HL-60/S4 treated with phorbol 12-myristate 13-acetate at 8.2 ng/mL for 4 days and 3 days (cell line): ENCODE results near the gene ATF2.

ENCODE experiments used
- in situ Hi-C: fragments of 300-500 bp; cut with MboI; formaldehyde crosslinking; loops from 2 replicates; pipeline ENCODE4 v1.15.0; 2022; ENCODE audit warnings: low sequenced_read_pairs

Gene ATF2

GRCh38 chr2:175167792-175168563 lies at the start of gene ATF2:
TSS of gene ATF2 (minus strand) at chr2:175168203. CDS start at chr2:175136443, 31,760 bp downstream.
- in situ Hi-C loops, result no loop called here

- in situ Hi-C loops, result no loop called here
Measured at GRCh38 chr2:175207741-175208438, 39.9 kb upstream of the ATF2 start.

GRCh38 chr2:175206866-175207265 lies 38.9 kb upstream of the ATF2 start:
- in situ Hi-C loops, result no loop called here

- in situ Hi-C loops, result no loop called here
Measured at GRCh38 chr2:175205523-175205922, 37.5 kb upstream of the ATF2 start.

GRCh38 chr2:175203621-175204496 lies 35.9 kb upstream of the ATF2 start:
- in situ Hi-C loops, result no loop called here

GRCh38 chr2:175195012-175195411 lies 27.0 kb upstream of the ATF2 start:
- in situ Hi-C loops, result no loop called here

- in situ Hi-C loops, result no loop called here
Measured at GRCh38 chr2:175188761-175189160, 20.8 kb upstream of the ATF2 start.

GRCh38 chr2:175187378-175187777 lies 19.4 kb upstream of the ATF2 start:
- in situ Hi-C loops, result no loop called here

- in situ Hi-C loops, result no loop called here
Measured at GRCh38 chr2:175183674-175184073, 15.7 kb upstream of the ATF2 start.

- in situ Hi-C loops, result no loop called here
Measured at GRCh38 chr2:175181877-175182308, 13.9 kb upstream of the ATF2 start.

- in situ Hi-C loops, result no loop called here
Measured at GRCh38 chr2:175181104-175181876, 13.3 kb upstream of the ATF2 start, which contains the start of gene ATP5MC3. TSS of gene ATP5MC3 (minus strand) at chr2:175181710. CDS start at chr2:175181393, 317 bp downstream.

- in situ Hi-C loops, result no loop called here
Measured at GRCh38 chr2:175180701-175181103, 12.7 kb upstream of the ATF2 start.

- in situ Hi-C loops, result no loop called here
Measured at GRCh38 chr2:175176624-175177023, 8.6 kb upstream of the ATF2 start.

- in situ Hi-C loops, result no loop called here
Measured at GRCh38 chr2:175175896-175176295, 7.9 kb upstream of the ATF2 start.

- in situ Hi-C loops, result no loop called here
Measured at GRCh38 chr2:175175320-175175719, 7.3 kb upstream of the ATF2 start.

GRCh38 chr2:175170659-175171304 lies 2.8 kb upstream of the ATF2 start:
- in situ Hi-C loops, result no loop called here

- in situ Hi-C loops, result no loop called here
Measured at GRCh38 chr2:175169191-175169590, 1.2 kb upstream of the ATF2 start.

- in situ Hi-C loops, result no loop called here
Measured at GRCh38 chr2:175168564-175168945, 552 bp upstream of the ATF2 start.

- in situ Hi-C loops, result no loop called here
Measured at GRCh38 chr2:175167076-175167791, 769 bp downstream of the ATF2 start.
